GM12878 (cell line): Measurements from ENCODE around the gene ATXN7L3B. TPM values are rescaled to one million over a fixed set of nuclear protein-coding genes. Genes with fewer than 3 reads are reported as not detected.

Experiments
- ATAC-seq: fragments of 200-7000 bp; cut with Tn5 transposase; 3 replicates; pipeline ENCODE4 v1.9.1; 2020; ENCODE audit warnings: mild to moderate bottlenecking, moderate library complexity
- Bru-seq: library from RNA; stranded (reverse); fragments of 400-500 nt; gene quantifications from one replicate; lab custom pipeline; 2021; lab: Mats Ljungman, UMichigan
- BruChase-seq, 2 experiments: library from RNA; stranded (reverse); fragments of 400-500 nt; gene quantifications; one replicate each; lab custom pipeline; 2021; lab: Mats Ljungman, UMichigan
- BruUV-seq: library from RNA; stranded (reverse); fragments of 400-500 nt; replicated peaks from 2 replicates; lab custom pipeline; 2021; lab: Mats Ljungman, UMichigan
- CTCF ChIA-PET: fragments of 300-600 bp; sonication (Branson Sonifier 250); formaldehyde crosslinking; extraction: SDS; loops from one replicate; lab custom pipeline; 2021; ENCODE audit warnings: inconsistent platforms; lab: Yijun Ruan, JAX
- POLR2A ChIA-PET: fragments of 350-600 bp; formaldehyde crosslinking; extraction: SDS; loops from one replicate; lab custom pipeline; 2021; ENCODE audit warnings: inconsistent platforms; lab: Charles Lee
- RAD21 ChIA-PET: fragments of 300-600 bp; sonication (Branson Sonifier 250); formaldehyde crosslinking; loops from one replicate; lab custom pipeline; 2023; ENCODE audit warnings: antibody characterized with exemption; ENCODE audit not compliant: unreplicated experiment; lab: Charles Lee
- SMC1A ChIA-PET: fragments of 300-600 bp; sonication (Branson Sonifier 250); formaldehyde crosslinking; loops from one replicate; lab custom pipeline; 2023; ENCODE audit not compliant: unreplicated experiment, uncharacterized antibody; lab: Charles Lee
- DNase-seq: peaks from one replicate; pipeline ENCODE4 v3.0.0-alpha.2; 2011; ENCODE audit warnings: low read depth, low spot score
- FAIRE-seq: peaks from 3 replicates; lab custom pipeline; 2011; peaks lifted over from hg19 to GRCh38; lab: Jason Lieb, UNC
- H2AFZ ChIP-seq: 2 replicates; pipeline ENCODE4 v1.6.0; 2011; ENCODE audit warnings: low read depth, low read length, control low read depth; ENCODE audit not compliant: control insufficient read depth
- H3K27ac ChIP-seq: 2 replicates; pipeline ENCODE4 v1.5.1; 2011; ENCODE audit warnings: control low read depth; ENCODE audit not compliant: control insufficient read depth, insufficient read depth
- H3K27me3 ChIP-seq, 2 experiments: replicated peaks in 1 of 2; 2 replicates each; pipeline versions ENCODE4 v1.6.0 to v1.6.1; 2011; ENCODE audit warnings: low read length in 1 of 2; ENCODE audit not compliant: control insufficient read depth in 2 of 2, insufficient read depth in 2 of 2
- H3K36me3 ChIP-seq, 2 experiments: 2 replicates each; pipeline ENCODE4 v1.5.1; 2011; ENCODE audit warnings: low read length in 1 of 2; ENCODE audit not compliant: control insufficient read depth in 2 of 2, insufficient read depth in 2 of 2
- H3K4me1 ChIP-seq: 2 replicates; pipeline ENCODE4 v1.6.1; 2011; ENCODE audit warnings: mild to moderate bottlenecking, low read length, moderate library complexity, mixed read lengths; ENCODE audit not compliant: control insufficient read depth, insufficient read depth
- H3K4me2 ChIP-seq: 2 replicates; pipeline ENCODE4 v1.6.0; 2011; ENCODE audit warnings: control low read depth; ENCODE audit not compliant: control insufficient read depth, insufficient read depth
- H3K4me3 ChIP-seq: fragments of 200-600 bp; sonication (generic); 2 replicates; pipeline ENCODE4 v1.5.1; 2016
- H3K79me2 ChIP-seq: 2 replicates; pipeline ENCODE4 v1.6.0; 2011; ENCODE audit warnings: low read length; ENCODE audit not compliant: control insufficient read depth, insufficient read depth
- H3K9ac ChIP-seq: 2 replicates; pipeline ENCODE4 v1.8.0; 2011; ENCODE audit warnings: low read length, control low read depth, mixed read lengths; ENCODE audit not compliant: control insufficient read depth, insufficient read depth
- H3K9me3 ChIP-seq: replicated peaks from 3 replicates; pipeline ENCODE4 v1.5.1; 2011; ENCODE audit warnings: mild to moderate bottlenecking, low read length; ENCODE audit not compliant: control insufficient read depth, insufficient read depth
- H4K20me1 ChIP-seq: 2 replicates; pipeline ENCODE4 v1.6.0; 2011; ENCODE audit not compliant: control insufficient read depth, insufficient read depth
- FOXM1 ChIP-seq: IDR thresholded peaks from 2 replicates; pipeline ENCODE4 v1.6.1; 2012; ENCODE audit warnings: low read depth, mild to moderate bottlenecking, inconsistent platforms, low read length, moderate library complexity
- NFYA ChIP-seq: IDR thresholded peaks from 2 replicates; pipeline ENCODE4 v1.6.1; 2011; ENCODE audit warnings: low read depth, mild to moderate bottlenecking, low read length, improper control_type of control experiment, borderline replicate concordance
- RELB ChIP-seq: fragments of 450-650 bp; IDR thresholded peaks from 2 replicates; pipeline ENCODE4 v1.6.1; 2017; ENCODE audit warnings: low read depth, mild to moderate bottlenecking, moderate library complexity
- REST ChIP-seq: IDR thresholded peaks from 2 replicates; pipeline ENCODE4 v1.6.1; 2012; ENCODE audit warnings: mild to moderate bottlenecking, low read depth, low read length
- RUNX3 ChIP-seq: IDR thresholded peaks from 2 replicates; pipeline ENCODE4 v1.6.1; 2012; ENCODE audit warnings: low read length, inconsistent platforms
- ZNF687 ChIP-seq: fragments of 450-650 bp; IDR thresholded peaks from 2 replicates; pipeline ENCODE4 v1.6.1; 2017; ENCODE audit warnings: mild to moderate bottlenecking, moderate library complexity
- WGBS: methylation state at CpG from one replicate; pipeline ENCODE4 v1.1.6; 2016; ENCODE audit warnings: low lambda C conversion rate; ENCODE audit not compliant: insufficient replicate concordance, insufficient coverage; ENCODE audit errors: missing lambda C conversion rate; 5-methylcytosine and 5-hydroxymethylcytosine counted together
- in situ Hi-C: fragments of 300-500 bp; cut with MboI; formaldehyde crosslinking; loops from 9 replicates; pipeline ENCODE4 v1.14.3; 2018; ENCODE audit warnings: mixed read lengths
- intact Hi-C: fragments of 100-400 bp; cut with micrococcal nuclease; formaldehyde crosslinking; loops from one replicate; pipeline ENCODE4 v1.14.2; 2022; ENCODE audit not compliant: unreplicated experiment
- long read RNA-seq, 2 experiments: library from polyadenylated mRNA; unstranded; transcript quantifications; one replicate each; pipeline ENCODE4 v2.0.0, GENCODE V29; 2019 to 2020
- polyA minus RNA-seq, 3 experiments: library from RNA; depleted of rRNA, polyadenylated mRNA; stranded (reverse); fragments of >200 nt; gene quantifications; 2 replicates each; pipeline ENCODE4 v1.2.3, GENCODE V29; 2011
- polyA plus RNA-seq, 11 experiments: library from polyadenylated mRNA; depleted of rRNA in 4 of 11; unstranded in 6 of 11; stranded (reverse) in 5 of 11; fragments of >200 nt; fragmentation: Nextera tagmentation in 4 of 11; fragmentation: Illumina TruSeq in 1 of 11; extraction: Ambion mirVana in 4 of 11; extraction: Trizol in 1 of 11; gene quantifications; 1 replicate in 1 of 11; 2 replicates in 10 of 11; pipeline versions ENCODE4 v1.2.1 to v1.2.3, GENCODE V29; 2011 to 2016; ENCODE audit warnings: inconsistent platforms in 2 of 11, missing spikeins in 2 of 11, low read depth in 1 of 11
- total RNA-seq, 4 experiments: library from RNA; depleted of rRNA in 3 of 4; stranded (reverse); fragments of >200 nt in 3 of 4; fragmentation: Illumina TruSeq in 1 of 4; extraction: Trizol in 1 of 4; gene quantifications; 2 replicates each; pipeline versions ENCODE4 v1.2.1 to v1.2.3, GENCODE V29; 2013 to 2021

Gene ATXN7L3B
- total RNA-seq (2013; cell fraction: nucleolus; rRNA removed), result 20.5 and 21.1 TPM in 2 replicates
- total RNA-seq (2014; rRNA removed) (18.0 and 19.8 TPM in 2 replicates), total RNA-seq (2014; rRNA removed; fragmentation: Illumina TruSeq; extraction: Trizol) (19.2 and 20.1 TPM in 2 replicates), total RNA-seq (2021) (24.0 and 24.9 TPM in 2 replicates), polyA plus RNA-seq (2011; rRNA removed) (36.1 and 40.7 TPM in 2 replicates), polyA plus RNA-seq (2014; fragmentation: Illumina TruSeq; extraction: Trizol) (22.4 and 23.9 TPM in 2 replicates), polyA plus RNA-seq (2014; fragmentation: Nextera tagmentation; extraction: Ambion mirVana) (1 to 10 TPM; 6.3 to 6.9 TPM), polyA plus RNA-seq (2014; rRNA removed) (18.6 and 20.9 TPM in 2 replicates), polyA plus RNA-seq (2016; fragmentation: Nextera tagmentation; extraction: Ambion mirVana) (10 to 100 TPM; 24.9 to 26.8 TPM), polyA minus RNA-seq (2011; rRNA and poly(A)+ RNA removed) (30.8 and 33.4 TPM in 2 replicates), Bru-seq, nascent RNA (percentile 96 among the genes with signal in this experiment), BruChase-seq, experiment 1, labeled RNA remaining after a 6-hour chase (percentile 97 among the genes with signal in this experiment), BruChase-seq, experiment 2, labeled RNA remaining after a 2-hour chase (percentile 98 among the genes with signal in this experiment)
- 13.6 TPM for polyA plus RNA-seq (2011; ENCODE audit: low read depth)
- polyA plus RNA-seq (2011; cell fraction: cytosol; rRNA removed), result 22.1 and 26.6 TPM in 2 replicates
- polyA plus RNA-seq (2011; cell fraction: nucleus; rRNA removed), result 27.0 and 31.9 TPM in 2 replicates
- polyA plus RNA-seq (2012), result 17.7 and 18.0 TPM in 2 replicates
- polyA minus RNA-seq (2011; cell fraction: cytosol; rRNA and poly(A)+ RNA removed), result 10.8 and 13.0 TPM in 2 replicates
- polyA minus RNA-seq (2011; cell fraction: nucleus; rRNA and poly(A)+ RNA removed), result 19.9 and 21.3 TPM in 2 replicates
- long read RNA-seq, experiment 1, full-length matches to known transcripts, result 17 of 17 reads
- long read RNA-seq, experiment 1, partial matches to known transcripts, result 0 of 17 reads
- long read RNA-seq, experiment 1, other reads (novel, unspliced or antisense), result 0 of 17 reads
- long read RNA-seq, experiment 2, full-length matches to known transcripts, result 41 of 41 reads
- long read RNA-seq, experiment 2, partial matches to known transcripts, result 0 of 41 reads
- long read RNA-seq, experiment 2, other reads (novel, unspliced or antisense), result 0 of 41 reads

DNA sequence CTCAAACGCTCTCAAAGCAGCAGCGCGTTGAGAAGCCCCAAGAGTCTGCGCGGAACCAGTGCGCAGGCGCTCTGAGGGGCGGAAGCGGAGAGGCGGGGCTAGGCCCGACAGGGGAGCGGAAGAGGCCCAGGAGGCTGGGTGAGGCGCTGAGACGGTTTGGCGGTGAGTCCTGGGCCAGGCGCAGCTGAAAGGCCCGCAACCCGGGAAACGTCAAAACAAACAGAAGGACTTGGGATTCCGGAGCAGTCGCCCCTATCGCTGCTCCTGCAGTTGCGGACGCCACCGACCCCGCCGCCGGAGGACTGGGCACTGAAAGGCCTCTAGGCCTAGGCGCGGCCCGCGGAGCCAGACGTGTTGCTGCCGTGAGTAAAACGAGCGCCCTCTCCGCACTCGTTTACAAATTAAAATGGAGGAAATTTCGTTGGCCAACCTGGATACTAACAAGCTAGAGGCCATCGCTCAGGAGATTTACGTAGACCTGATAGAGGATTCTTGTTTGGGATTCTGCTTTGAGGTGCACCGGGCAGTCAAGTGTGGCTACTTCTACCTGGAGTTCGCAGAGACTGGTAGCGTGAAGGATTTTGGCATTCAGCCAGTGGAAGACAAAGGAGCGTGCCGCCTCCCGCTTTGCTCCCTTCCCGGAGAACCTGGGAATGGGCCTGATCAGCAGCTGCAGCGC is at the start of gene ATXN7L3B:
TSS of gene ATXN7L3B (plus strand) at position 129 of the 679 bp plus-strand sequence. CDS start at position 407, 278 bp downstream.
- ChIA-PET CTCF (interaction anchor here (0.9 to 1.9 kb wide), 10 partner anchors 8 to 126 kb away, joined by 3 to 8 read pairs (median 3); no protein-coding TSS in a partner anchor), POLR2A (interaction anchor here (0.8 to 1.4 kb wide), 3 partner anchors 10 to 55 kb away, joined by 3 to 4 read pairs (median 3); no protein-coding TSS in a partner anchor), SMC1A (interaction anchor here (0.6 to 1.4 kb wide), 8 partner anchors 45 to 127 kb away, joined by 3 to 5 read pairs (median 3); no protein-coding TSS in a partner anchor), RAD21 (interaction anchor here (2.0 kb wide), 1 partner anchor 123 kb away, joined by 10 read pairs; no protein-coding TSS in a partner anchor)
- peaks cover 48% of the 10 kb centered on the region for H3K79me2 ChIP-seq
- H3K27ac ChIP-seq, result peak within 1 kb of the TSS; percentile 90
- H3K9me3 ChIP-seq, result peaks cover 3% of the 10 kb centered on the region; the same call in 2 of the 3 replicates
- WGBS, result under 1% methylated on average over 49 of the region's 49 CpGs
- DNase-seq, result peak; percentile 73
- H3K4me2 ChIP-seq, result peak within 1 kb of the TSS; percentile 87
- peak; percentile 95 for ATAC-seq
- peaks cover 0 to 12% of the 10 kb centered on the region in 2 experiments; a peak in 1 of 4 replicates for H3K36me3 ChIP-seq
- H3K27me3 ChIP-seq, result no peaks in the 10 kb centered on the region
- in situ Hi-C loops, result no loop called here
- TSS peak; percentile 76 for BruUV-seq
- peak within 1 kb of the TSS; percentile 83 for H3K4me3 ChIP-seq
- H2AFZ ChIP-seq, result peak within 1 kb of the TSS; percentile 86
- peak; percentile 64 for FAIRE-seq
- H3K4me1 ChIP-seq, result peaks cover 5% of the 10 kb centered on the region; the same call in 1 of the 2 replicates
- H4K20me1 ChIP-seq, result peaks cover 13% of the 10 kb centered on the region; the same call in 1 of the 2 replicates
- intact Hi-C loops, result loop anchor here (1.0 to 5.0 kb wide), 4 partner anchors 49 to 516 kb away; no protein-coding TSS in a partner anchor
- peak within 1 kb of the TSS; percentile 99 for H3K9ac ChIP-seq
- no peak for TF ChIP-seq NFYA
- TF ChIP-seq REST, result no peak
- peak; percentile 80 for TF ChIP-seq RELB
- TF ChIP-seq RUNX3, result peak; percentile 45
- peak; percentile 59; the same call in 1 of the 2 replicates for TF ChIP-seq FOXM1
- peak; percentile 70 for TF ChIP-seq ZNF687
